ENCODE measurements around the gene FBXO24. TPM values are rescaled to one million over a fixed set of nuclear protein-coding genes. Genes with fewer than 3 reads are reported as not detected.
A peak's percentile ranks its signal among the peaks of the same experiment; 100 is the strongest.
"Not testable (repeated sequence)": the region's sequence is repeated elsewhere in the genome, so short reads cannot be mapped to it uniquely, and the experiment has no call there.

FBXO24 gene
- total RNA-seq, 1 donor from 2014 or later = 1.2 TPM

DNA sequence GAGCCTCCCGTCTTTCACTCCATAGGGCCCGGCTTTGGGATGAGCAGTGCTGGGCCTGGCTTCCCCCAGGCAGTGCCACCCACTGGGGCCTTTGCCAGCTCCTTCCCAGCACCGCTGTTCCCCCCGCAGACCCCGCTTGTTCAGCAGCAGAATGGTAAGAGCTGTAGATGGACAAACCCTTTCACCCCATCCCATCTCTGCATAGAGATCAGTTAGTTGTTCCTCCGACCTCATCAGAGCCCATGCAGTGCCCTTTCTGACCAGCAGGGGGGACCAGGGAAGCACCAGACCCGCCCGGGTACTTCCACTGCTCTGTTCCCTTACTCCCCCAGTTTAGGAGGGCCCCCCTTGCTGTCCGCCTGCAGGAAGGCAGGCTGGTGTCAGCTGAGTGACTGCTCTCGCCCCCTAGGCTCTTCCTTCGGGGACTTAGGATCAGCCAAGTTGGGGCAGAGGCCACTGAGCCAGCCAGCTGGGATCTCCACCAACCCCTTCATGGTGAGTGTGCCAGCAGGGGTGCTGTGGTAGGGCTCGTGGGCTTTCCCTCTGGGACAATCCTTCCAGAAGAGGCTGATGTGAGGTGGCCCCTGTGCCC, 22.2 kb upstream of the FBXO24 start:
- Mint-ChIP-seq H3K9me3 (peaks cover 2% of the 10 kb centered on the region), H3K4me1 (peaks cover 28% of the 10 kb centered on the region), H3K27me3 (ENCODE audit: insufficient read depth, low read depth) (peaks cover 2% of the 10 kb centered on the region), H3K4me3 (peak overlapping the region; percentile 30), H3K27ac (no peak overlapping the region), H3K36me3 (peaks cover 2% of the 10 kb centered on the region)
- no peak overlapping the region for H3K4me2 ChIP-seq
- H4K20me1 ChIP-seq (ENCODE audit: low read depth) = peaks cover 2% of the 10 kb centered on the region
- DNase-seq (ENCODE audit: low spot score) = peak; percentile 81
- no peak overlapping the region for H3K4me3 ChIP-seq
- H3K9me3 ChIP-seq (ENCODE audit: low read depth) = no peaks in the 10 kb centered on the region
- no peak overlapping the region for H3K27ac ChIP-seq
- peaks cover 1% of the 10 kb centered on the region for H3K4me1 ChIP-seq
- H3K27me3 ChIP-seq = no peaks in the 10 kb centered on the region
- H3K9ac ChIP-seq = no peak overlapping the region
- no peak for TF ChIP-seq EZH2phosphoT487 (IDR thresholded peaks at IDR 0.05)
- TF ChIP-seq, protein P1, sequence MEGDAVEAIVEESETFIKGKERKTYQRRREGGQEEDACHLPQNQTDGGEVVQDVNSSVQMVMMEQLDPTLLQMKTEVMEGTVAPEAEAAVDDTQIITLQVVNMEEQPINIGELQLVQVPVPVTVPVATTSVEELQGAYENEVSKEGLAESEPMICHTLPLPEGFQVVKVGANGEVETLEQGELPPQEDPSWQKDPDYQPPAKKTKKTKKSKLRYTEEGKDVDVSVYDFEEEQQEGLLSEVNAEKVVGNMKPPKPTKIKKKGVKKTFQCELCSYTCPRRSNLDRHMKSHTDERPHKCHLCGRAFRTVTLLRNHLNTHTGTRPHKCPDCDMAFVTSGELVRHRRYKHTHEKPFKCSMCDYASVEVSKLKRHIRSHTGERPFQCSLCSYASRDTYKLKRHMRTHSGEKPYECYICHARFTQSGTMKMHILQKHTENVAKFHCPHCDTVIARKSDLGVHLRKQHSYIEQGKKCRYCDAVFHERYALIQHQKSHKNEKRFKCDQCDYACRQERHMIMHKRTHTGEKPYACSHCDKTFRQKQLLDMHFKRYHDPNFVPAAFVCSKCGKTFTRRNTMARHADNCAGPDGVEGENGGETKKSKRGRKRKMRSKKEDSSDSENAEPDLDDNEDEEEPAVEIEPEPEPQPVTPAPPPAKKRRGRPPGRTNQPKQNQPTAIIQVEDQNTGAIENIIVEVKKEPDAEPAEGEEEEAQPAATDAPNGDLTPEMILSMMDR (IDR thresholded peaks at IDR 0.05) = peak; percentile 82
- no peaks in the 10 kb centered on the region for H3K36me3 ChIP-seq
- H3F3A ChIP-seq (ENCODE audit: low read depth) = peaks cover 5% of the 10 kb centered on the region
- no peaks in the 10 kb centered on the region for H3K79me2 ChIP-seq (ENCODE audit: low read depth)
- no peak overlapping the region for H2AFZ ChIP-seq (replicated peaks)

DNA sequence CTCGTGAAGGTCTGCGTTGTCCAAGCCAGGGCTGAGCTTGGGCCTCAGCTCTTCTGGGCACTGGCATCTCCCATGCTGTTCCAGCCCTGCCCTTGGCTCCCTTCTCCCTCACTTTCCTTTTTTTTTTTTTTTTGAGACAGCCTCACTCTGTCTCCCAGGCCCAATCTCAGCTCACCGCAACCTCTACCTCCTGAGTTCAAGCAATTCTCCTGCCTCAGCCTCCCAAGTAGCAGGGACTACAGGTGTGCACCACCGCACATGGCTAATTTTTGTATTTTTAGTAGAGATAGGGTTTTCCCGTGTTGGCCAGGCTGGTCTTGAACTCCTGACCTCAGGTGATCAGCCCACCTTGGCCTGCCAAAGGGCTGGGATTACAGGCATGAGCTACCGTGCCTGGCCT, 21.7 kb upstream of the FBXO24 start:
- H3K36me3 Mint-ChIP-seq; H3K27me3 Mint-ChIP-seq (ENCODE audit: insufficient read depth, low read depth); H3K4me3 Mint-ChIP-seq; H3K9me3 Mint-ChIP-seq; H3K27ac Mint-ChIP-seq; H3F3A ChIP-seq (ENCODE audit: low read depth); H3K4me1 ChIP-seq; H3K4me3 ChIP-seq; H4K20me1 ChIP-seq (ENCODE audit: low read depth); H3K9me3 ChIP-seq (ENCODE audit: low read depth); H3K79me2 ChIP-seq (ENCODE audit: low read depth); DNase-seq (ENCODE audit: low spot score); H3K4me2 ChIP-seq; H3K27me3 ChIP-seq; H3K27ac ChIP-seq; H3K9ac ChIP-seq; H2AFZ ChIP-seq (replicated peaks); H3K36me3 ChIP-seq: not testable (repeated sequence)
- peaks cover 30% of the 10 kb centered on the region for H3K4me1 Mint-ChIP-seq

DNA sequence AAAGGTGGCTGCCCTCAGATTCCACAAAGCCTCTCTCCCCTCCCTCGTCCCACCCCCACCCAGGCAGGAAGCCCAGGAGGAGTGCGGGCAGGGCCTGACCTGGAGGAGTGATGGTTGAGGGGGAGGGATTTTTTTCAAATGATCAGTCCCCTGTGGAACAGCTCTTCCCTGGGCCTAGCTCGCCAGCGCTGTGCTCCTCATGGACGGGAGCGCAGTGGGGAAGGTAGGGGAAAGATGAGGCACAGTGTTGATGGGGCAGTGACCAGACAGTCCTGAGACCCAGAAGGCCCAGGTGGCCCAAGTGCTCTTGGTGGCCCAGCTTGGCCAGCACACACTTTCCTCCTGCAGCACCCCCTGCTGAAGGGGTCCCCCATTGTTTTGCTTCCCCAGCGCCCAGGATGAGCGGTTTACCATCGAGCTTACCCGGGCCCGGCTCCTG, 21.0 kb upstream of the FBXO24 start:
- Histone ChIP-seq H3K27ac (no peak overlapping the region), H3K79me2 (ENCODE audit: low read depth) (no peaks in the 10 kb centered on the region), H3K9me3 (ENCODE audit: low read depth) (no peaks in the 10 kb centered on the region), H3K4me3 (no peak overlapping the region), H2AFZ (replicated peaks) (no peak overlapping the region), H3K4me1 (peaks cover 13% of the 10 kb centered on the region), H3F3A (ENCODE audit: low read depth) (peaks cover 15% of the 10 kb centered on the region), H3K27me3 (peaks cover 6% of the 10 kb centered on the region), H4K20me1 (ENCODE audit: low read depth) (peaks cover 6% of the 10 kb centered on the region), H3K36me3 (no peaks in the 10 kb centered on the region), H3K4me2 (no peak overlapping the region), H3K9ac (no peak overlapping the region)
- DNase-seq (ENCODE audit: low spot score) = no peak
- peaks cover 2% of the 10 kb centered on the region for H3K9me3 Mint-ChIP-seq
- no peak for TF ChIP-seq EZH2 (IDR thresholded peaks at IDR 0.05)
- TF ChIP-seq, protein P1 (IDR thresholded peaks at IDR 0.05) = no peak
- no peak for TF ChIP-seq EZH2phosphoT487 (IDR thresholded peaks at IDR 0.05)
- no peak overlapping the region for H3K4me3 Mint-ChIP-seq
- H3K36me3 Mint-ChIP-seq = peaks cover 2% of the 10 kb centered on the region
- H3K27ac Mint-ChIP-seq = no peak overlapping the region
- H3K4me1 Mint-ChIP-seq = peaks cover 32% of the 10 kb centered on the region
- peaks cover 2% of the 10 kb centered on the region for H3K27me3 Mint-ChIP-seq (ENCODE audit: insufficient read depth, low read depth)

DNA sequence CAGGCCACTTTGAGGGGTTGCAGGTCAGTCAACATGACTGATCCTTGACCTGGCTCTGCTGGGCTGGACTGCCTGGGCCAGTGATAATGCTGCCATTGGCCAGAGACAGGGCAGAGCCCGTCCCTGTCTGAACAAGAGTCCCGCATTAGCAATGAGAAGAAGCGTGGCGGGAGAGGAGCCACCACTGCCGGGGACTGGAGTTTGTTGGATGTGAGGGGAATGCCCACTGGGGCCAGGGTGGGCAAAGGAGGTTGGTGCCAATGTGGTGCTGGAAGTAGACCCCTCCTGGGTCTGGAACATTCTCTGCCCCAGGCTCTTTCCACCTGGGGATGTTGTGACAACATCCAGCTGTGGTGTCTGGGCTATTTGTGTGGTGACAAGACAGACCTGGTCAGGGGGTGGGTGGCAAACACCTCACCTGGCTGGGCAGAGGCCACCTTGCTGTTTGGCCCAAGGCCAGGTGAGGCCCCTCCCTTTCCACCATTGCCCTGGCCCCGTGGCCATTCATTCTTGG, 20.1 kb upstream of the FBXO24 start:
- Histone ChIP-seq H3K27ac (no peak overlapping the region), H4K20me1 (ENCODE audit: low read depth) (peaks cover 6% of the 10 kb centered on the region), H2AFZ (replicated peaks) (no peak overlapping the region), H3K27me3 (peaks cover 15% of the 10 kb centered on the region), H3F3A (ENCODE audit: low read depth) (peaks cover 19% of the 10 kb centered on the region), H3K4me3 (no peak overlapping the region), H3K4me1 (peaks cover 16% of the 10 kb centered on the region), H3K4me2 (no peak overlapping the region), H3K9me3 (ENCODE audit: low read depth) (no peaks in the 10 kb centered on the region), H3K36me3 (no peaks in the 10 kb centered on the region), H3K9ac (no peak overlapping the region), H3K79me2 (ENCODE audit: low read depth) (no peaks in the 10 kb centered on the region)
- Mint-ChIP-seq H3K4me3 (no peak overlapping the region), H3K4me1 (peaks cover 36% of the 10 kb centered on the region), H3K27ac (peak overlapping the region; percentile 50), H3K9me3 (peaks cover 2% of the 10 kb centered on the region), H3K27me3 (ENCODE audit: insufficient read depth, low read depth) (peaks cover 5% of the 10 kb centered on the region), H3K36me3 (peaks cover 2% of the 10 kb centered on the region)
- DNase-seq (ENCODE audit: low spot score) = no peak
- TF ChIP-seq EZH2 (IDR thresholded peaks at IDR 0.05) = no peak
